IMR-90 (cell line): ENCODE results near the gene RIC8B.

Source experiments
- BHLHE40 ChIP-seq: fragments of 150-350 bp; IDR thresholded peaks from 2 replicates; pipeline ENCODE4 v1.6.1; 2016; ENCODE audit warnings: mild to moderate bottlenecking, low read depth, low read length
- CEBPB ChIP-seq: IDR thresholded peaks from 2 replicates; pipeline ENCODE4 v1.6.1; 2012; ENCODE audit warnings: low read depth, low read length, improper control_type of control experiment
- CHD1 ChIP-seq: IDR thresholded peaks from 2 replicates; pipeline ENCODE4 v1.6.1; 2012; ENCODE audit warnings: low read depth, low read length, improper control_type of control experiment
- CTCF ChIP-seq: conservative IDR thresholded peaks from 2 replicates; pipeline ENCODE4 v1.5.1; 2012; ENCODE audit warnings: mild to moderate bottlenecking, low read depth, low read length, improper control_type of control experiment
- MAFK ChIP-seq: IDR thresholded peaks from 2 replicates; pipeline ENCODE4 v1.6.1; 2012; ENCODE audit warnings: low read depth, low read length, improper control_type of control experiment
- MXI1 ChIP-seq: IDR thresholded peaks from 2 replicates; pipeline ENCODE4 v1.6.1; 2012; ENCODE audit warnings: low read depth, mild to moderate bottlenecking, low read length, moderate library complexity, borderline replicate concordance
- POLR2A ChIP-seq: IDR thresholded peaks from 2 replicates; pipeline ENCODE4 v1.6.1; 2012; ENCODE audit warnings: mild to moderate bottlenecking, low read depth, low read length
- RAD21 ChIP-seq: IDR thresholded peaks from 2 replicates; pipeline ENCODE4 v1.6.1; 2012; ENCODE audit warnings: low read length, improper control_type of control experiment
- RCOR1 ChIP-seq: IDR thresholded peaks from 2 replicates; pipeline ENCODE4 v1.6.1; 2012; ENCODE audit warnings: mild to moderate bottlenecking, low read length, improper control_type of control experiment; ENCODE audit not compliant: insufficient replicate concordance

DNA sequence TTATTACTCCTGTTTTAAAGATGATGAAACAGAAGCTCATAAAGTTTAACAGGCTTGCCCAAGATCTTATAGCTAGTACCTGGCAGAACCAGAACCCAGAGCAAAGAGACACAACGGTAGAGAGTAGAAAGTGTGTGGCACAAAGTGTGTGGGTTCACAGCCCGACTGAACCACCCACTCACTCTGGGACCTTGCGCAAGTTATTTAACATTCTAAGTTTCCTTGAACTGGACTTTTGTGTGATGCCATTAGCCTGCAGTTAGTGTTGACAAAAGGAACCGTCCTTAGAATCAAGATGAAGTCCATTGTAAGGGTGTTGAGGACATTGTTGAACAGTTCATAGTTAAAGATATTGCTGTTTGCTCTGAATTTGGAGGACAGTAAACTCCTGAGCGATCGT is 29.9 kb upstream of the RIC8B start:
- TF ChIP-seq CTCF = no peak
- TF ChIP-seq BHLHE40 = no peak
- TF ChIP-seq POLR2A = no peak
- TF ChIP-seq MXI1 = no peak
- no peak for TF ChIP-seq MAFK
- no peak for TF ChIP-seq CHD1
- no peak for TF ChIP-seq RCOR1
- TF ChIP-seq CEBPB = peak; percentile 33; the same call in 1 of the 2 replicates
- no peak for TF ChIP-seq RAD21
